ENCODE measurements around the gene SNRNP27.

DNA sequence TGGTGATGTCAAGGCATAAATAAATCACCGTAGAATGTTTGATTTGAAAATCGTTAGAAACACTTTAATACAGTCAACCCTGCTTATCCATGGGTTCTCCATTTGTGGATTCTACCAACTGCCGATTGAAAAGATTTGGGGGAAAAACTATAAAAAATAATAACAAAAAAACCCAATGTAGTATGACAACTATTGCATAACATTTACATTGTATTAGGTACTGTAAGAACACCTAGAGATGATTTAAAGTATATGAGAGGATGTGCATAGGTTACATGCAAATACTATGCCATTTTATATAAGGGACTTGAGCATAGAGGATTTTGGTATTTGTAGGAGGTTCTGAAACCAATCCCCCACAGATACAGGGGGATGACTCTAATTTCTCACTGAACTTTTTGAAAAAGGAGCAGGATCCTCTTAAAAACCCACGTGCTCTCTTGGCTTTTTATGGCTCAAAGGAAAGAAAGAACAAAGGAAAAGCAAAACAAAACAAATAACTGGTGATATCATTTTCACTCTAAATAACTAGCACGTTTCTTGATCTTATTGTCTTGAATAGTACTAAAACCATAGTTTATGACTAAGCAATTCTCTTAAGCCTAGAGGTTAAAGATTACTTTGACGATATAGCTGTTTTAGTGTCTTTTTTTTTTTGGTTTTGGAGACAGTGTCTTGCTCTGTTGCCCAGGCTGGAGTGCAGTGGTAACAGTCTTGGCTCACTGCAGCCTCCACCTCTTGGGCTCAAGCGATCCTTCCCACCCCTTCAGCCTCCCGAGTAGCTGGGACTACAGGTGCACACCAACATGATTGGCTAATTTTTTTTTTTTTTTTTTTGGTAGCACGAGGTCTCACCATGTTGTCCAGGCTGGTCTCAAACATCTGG is 47.3 kb upstream of the SNRNP27 start:
- TF ChIP-seq POLR2A (IDR thresholded peaks at IDR 0.05): no peak
- TF ChIP-seq CTCF (IDR thresholded peaks at IDR 0.05): no peak
